Upper lobe of left lung (tissue), 6 donors: Measurements from ENCODE around the gene OR5H6. TPM values are rescaled to one million over a fixed set of nuclear protein-coding genes. Genes with fewer than 3 reads are reported as not detected.

Source experiments
- ATAC-seq, 2 donors: fragments of 200-7000 bp; cut with Tn5 transposase; one replicate each; pipeline ENCODE4 v1.9.1; 2022; ENCODE audit warnings: mild to moderate bottlenecking in 2 of 2, moderate library complexity in 2 of 2; ENCODE audit not compliant: low FRiP score in 2 of 2
- DNase-seq, 2 donors: peaks; one replicate each; pipeline ENCODE4 v3.0.0-alpha.2; 2019 to 2020
- H3K27ac ChIP-seq, 4 donors: fragments of 200-600 bp; sonication (generic); one replicate each; pipeline ENCODE4 v1.5.1; 2016 to 2019
- H3K27me3 ChIP-seq, 4 donors: fragments of 200-600 bp; sonication (generic); one replicate each; pipeline ENCODE4 v1.5.1; 2017 to 2019
- H3K36me3 ChIP-seq, 4 donors: fragments of 200-600 bp; sonication (generic); one replicate each; pipeline ENCODE4 v1.5.1; 2016 to 2019
- H3K4me1 ChIP-seq, 4 donors: fragments of 200-600 bp; sonication (generic); one replicate each; pipeline ENCODE4 v1.5.1; 2018 to 2019
- H3K4me3 ChIP-seq, 4 donors: fragments of 200-600 bp; sonication (generic); one replicate each; pipeline ENCODE4 v1.5.1; 2017 to 2019; ENCODE audit warnings: mild to moderate bottlenecking in 2 of 4, moderate library complexity in 1 of 4
- H3K9me3 ChIP-seq, 4 donors: fragments of 200-600 bp; sonication (generic); one replicate each; pipeline ENCODE4 v1.5.1; 2018 to 2019
- EP300 ChIP-seq, 4 donors: sonication (generic); formaldehyde crosslinking; IDR thresholded peaks; one replicate each; pipeline ENCODE4 v1.5.1; 2017; ENCODE audit warnings: antibody characterized with exemption in 4 of 4, control low read depth in 2 of 4
- POLR2A ChIP-seq, 4 donors: fragments of 450-650 bp; IDR thresholded peaks; one replicate each; pipeline ENCODE4 v1.5.1; 2016 to 2017; ENCODE audit warnings: antibody characterized with exemption in 4 of 4, mild to moderate bottlenecking in 2 of 4
- POLR2AphosphoS5 ChIP-seq, 2 donors: sonication (generic); formaldehyde crosslinking; IDR thresholded peaks; one replicate each; pipeline ENCODE4 v1.5.1; 2017; ENCODE audit warnings: antibody characterized with exemption in 2 of 2
- WGBS, 2 donors: methylation state at CpG; one replicate each; pipeline ENCODE4 v1.1.5; 2017 to 2018; 5-methylcytosine and 5-hydroxymethylcytosine counted together
- total RNA-seq, 6 donors: library from RNA; depleted of rRNA in 4 of 6; stranded (reverse); fragments of >200 nt in 4 of 6; gene quantifications; one replicate each; pipeline versions ENCODE4 v1.1.0 to v1.2.1, GENCODE V29; 2016 to 2021
- TF ChIP-seq, protein P1 (sequence below), 6 experiments: fragments of 450-650 bp in 4 of 6; fragments of 200-600 bp in 2 of 6; sonication (generic) in 2 of 6; IDR thresholded peaks; one replicate each; pipeline ENCODE4 v1.5.1; 2016 to 2019; ENCODE audit warnings: antibody characterized with exemption in 6 of 6
- donor health status: DM: no; HTN: no; CAD: no; lungs with moderate emphysema.
- donor health status: DM: no; HTN: yes; CAD: no; lungs with severe emphysema.

OR5H6 gene
- total RNA-seq: not detected

DNA sequence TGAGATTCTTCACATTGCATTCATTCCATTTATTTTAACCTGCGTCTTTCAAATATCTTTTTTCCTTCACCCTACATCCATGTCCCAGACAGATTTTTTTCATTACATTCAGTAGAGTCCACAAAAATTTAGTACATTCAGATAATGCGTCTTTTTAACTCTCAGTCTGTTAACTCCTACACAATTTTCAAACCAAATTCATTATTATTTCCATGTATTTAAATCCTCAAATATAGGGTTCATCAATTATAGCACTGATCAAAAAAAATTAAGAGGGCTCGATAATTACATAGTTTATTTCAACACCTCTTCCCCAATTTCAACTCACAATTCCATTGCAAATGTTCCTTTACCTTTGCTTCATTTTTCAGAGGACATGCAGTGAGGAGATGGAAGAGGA lies at the start of gene OR5H6:
OR5H6 (plus strand) TSS at position 301 of the 400 bp plus-strand sequence; CDS start at position 390, 89 bp downstream.
- Histone ChIP-seq H3K27me3 (no peaks in the 10 kb centered on the region), H3K4me3 (no peak within 1 kb of the TSS), H3K36me3 (no peaks in the 10 kb centered on the region), H3K4me1 (no peaks in the 10 kb centered on the region), H3K27ac (no peak within 1 kb of the TSS), H3K9me3 (no peaks in the 10 kb centered on the region)
- ATAC-seq: no peak
- DNase-seq: no peak
- TF ChIP-seq, protein P1, sequence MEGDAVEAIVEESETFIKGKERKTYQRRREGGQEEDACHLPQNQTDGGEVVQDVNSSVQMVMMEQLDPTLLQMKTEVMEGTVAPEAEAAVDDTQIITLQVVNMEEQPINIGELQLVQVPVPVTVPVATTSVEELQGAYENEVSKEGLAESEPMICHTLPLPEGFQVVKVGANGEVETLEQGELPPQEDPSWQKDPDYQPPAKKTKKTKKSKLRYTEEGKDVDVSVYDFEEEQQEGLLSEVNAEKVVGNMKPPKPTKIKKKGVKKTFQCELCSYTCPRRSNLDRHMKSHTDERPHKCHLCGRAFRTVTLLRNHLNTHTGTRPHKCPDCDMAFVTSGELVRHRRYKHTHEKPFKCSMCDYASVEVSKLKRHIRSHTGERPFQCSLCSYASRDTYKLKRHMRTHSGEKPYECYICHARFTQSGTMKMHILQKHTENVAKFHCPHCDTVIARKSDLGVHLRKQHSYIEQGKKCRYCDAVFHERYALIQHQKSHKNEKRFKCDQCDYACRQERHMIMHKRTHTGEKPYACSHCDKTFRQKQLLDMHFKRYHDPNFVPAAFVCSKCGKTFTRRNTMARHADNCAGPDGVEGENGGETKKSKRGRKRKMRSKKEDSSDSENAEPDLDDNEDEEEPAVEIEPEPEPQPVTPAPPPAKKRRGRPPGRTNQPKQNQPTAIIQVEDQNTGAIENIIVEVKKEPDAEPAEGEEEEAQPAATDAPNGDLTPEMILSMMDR (IDR thresholded peaks at IDR 0.05): no peak
- TF ChIP-seq POLR2AphosphoS5 (IDR thresholded peaks at IDR 0.05) (no peak), POLR2A (IDR thresholded peaks at IDR 0.05) (no peak), EP300 (IDR thresholded peaks at IDR 0.05) (no peak)
- WGBS, 2 donors: 74 to 85% methylated on average over 3 of the region's 3 CpGs

- Histone ChIP-seq H3K9me3 (no peaks in the 10 kb centered on the region), H3K4me3 (no peak overlapping the region), H3K4me1 (no peaks in the 10 kb centered on the region), H3K36me3 (no peaks in the 10 kb centered on the region), H3K27me3 (no peaks in the 10 kb centered on the region), H3K27ac (no peak overlapping the region)
- ATAC-seq: no peak
- WGBS, 2 donors: 61 to 63% methylated on average over 3 of the region's 3 CpGs
- TF ChIP-seq POLR2A (IDR thresholded peaks at IDR 0.05) (no peak), EP300 (IDR thresholded peaks at IDR 0.05) (no peak), POLR2AphosphoS5 (IDR thresholded peaks at IDR 0.05) (no peak)
- TF ChIP-seq, protein P1 (IDR thresholded peaks at IDR 0.05): no peak
- DNase-seq: no peak
Observed at GRCh38 chr3:98215051-98215450, 49.0 kb upstream of the OR5H6 start.

GRCh38 chr3:98223907-98224672 lies 40.0 kb upstream of the OR5H6 start:
- H3K27me3 ChIP-seq: no peaks in the 10 kb centered on the region
- ATAC-seq (no peak), DNase-seq (no peak)
- no peaks in the 10 kb centered on the region for H3K4me1 ChIP-seq
- no peaks in the 10 kb centered on the region for H3K9me3 ChIP-seq
- WGBS, 2 donors: 59 to 64% methylated on average over 5 to 6 of the region's 6 CpGs
- H3K27ac ChIP-seq: no peak overlapping the region
- H3K4me3 ChIP-seq: no peak overlapping the region
- H3K36me3 ChIP-seq: no peaks in the 10 kb centered on the region
- TF ChIP-seq EP300 (IDR thresholded peaks at IDR 0.05) (no peak), POLR2AphosphoS5 (IDR thresholded peaks at IDR 0.05) (no peak), POLR2A (IDR thresholded peaks at IDR 0.05) (no peak)
- TF ChIP-seq, protein P1 (IDR thresholded peaks at IDR 0.05): no peak

- TF ChIP-seq, protein P1 (IDR thresholded peaks at IDR 0.05): no peak
- no peak for TF ChIP-seq EP300 (IDR thresholded peaks at IDR 0.05)
- no peak for TF ChIP-seq POLR2AphosphoS5 (IDR thresholded peaks at IDR 0.05)
- no peak for TF ChIP-seq POLR2A (IDR thresholded peaks at IDR 0.05)
- DNase-seq (no peak), ATAC-seq (no peak)
- no peaks in the 10 kb centered on the region for H3K9me3 ChIP-seq
- no peaks in the 10 kb centered on the region for H3K4me1 ChIP-seq
- H3K4me3 ChIP-seq: no peak overlapping the region
- no peak overlapping the region for H3K27ac ChIP-seq
- 65 to 67% methylated on average over 2 of the region's 2 CpGs for WGBS, 2 donors
- H3K27me3 ChIP-seq: no peaks in the 10 kb centered on the region
- H3K36me3 ChIP-seq: no peaks in the 10 kb centered on the region
Observed at GRCh38 chr3:98232489-98232888, 31.6 kb upstream of the OR5H6 start.

DNA sequence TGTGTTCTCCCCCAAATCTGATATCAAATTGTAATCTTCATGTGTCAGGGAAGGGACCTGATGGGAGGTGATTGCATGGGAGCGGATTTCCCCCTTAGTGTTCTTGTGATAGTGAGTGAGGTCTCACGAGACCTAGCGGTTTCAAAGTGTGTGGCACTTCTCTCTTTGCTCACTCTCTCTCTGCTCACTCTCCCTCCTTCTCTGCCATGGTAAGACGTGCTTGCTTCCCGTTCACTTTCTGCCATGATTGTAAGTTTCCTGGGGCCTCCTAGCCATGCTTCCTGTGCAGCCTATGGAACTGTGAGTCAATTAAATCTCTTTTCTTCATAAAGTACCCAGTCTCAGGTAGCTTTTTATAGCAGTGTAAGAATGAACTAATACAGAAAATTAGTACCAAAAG lies 30.6 kb upstream of the OR5H6 start:
- Histone ChIP-seq H3K27me3 (no peaks in the 10 kb centered on the region), H3K9me3 (no peaks in the 10 kb centered on the region), H3K4me3 (no peak overlapping the region), H3K36me3 (no peaks in the 10 kb centered on the region), H3K4me1 (no peaks in the 10 kb centered on the region), H3K27ac (no peak overlapping the region)
- TF ChIP-seq, protein P1 (IDR thresholded peaks at IDR 0.05): no peak
- ATAC-seq: no peak
- DNase-seq: no peak
- 45 to 48% methylated on average over 5 of the region's 5 CpGs for WGBS, 2 donors
